NT2/D1 (cell line): ENCODE results near the gene CHTF8.
A peak's percentile ranks its signal among the peaks of the same experiment; 100 is the strongest.

Source experiments
- DNase-seq: peaks from one replicate; pipeline ENCODE4 v3.0.0-alpha.2; 2011; ENCODE audit warnings: low read depth, low spot score
- H3K27me3 ChIP-seq: 2 replicates; pipeline ENCODE4 v1.6.0; 2011; ENCODE audit warnings: mild to moderate bottlenecking; ENCODE audit not compliant: insufficient read length, insufficient read depth
- H3K36me3 ChIP-seq: 2 replicates; pipeline ENCODE4 v1.6.1; 2011; ENCODE audit warnings: mild to moderate bottlenecking, low read length, mixed read lengths; ENCODE audit not compliant: insufficient read depth, insufficient read length
- H3K4me1 ChIP-seq: 2 replicates; pipeline ENCODE4 v1.5.1; 2011; ENCODE audit not compliant: insufficient read depth, insufficient read length
- H3K4me3 ChIP-seq: 2 replicates; pipeline ENCODE4 v1.5.1; 2011; ENCODE audit warnings: low read depth; ENCODE audit not compliant: insufficient read length
- H3K9ac ChIP-seq: 2 replicates; pipeline ENCODE4 v1.6.0; 2011; ENCODE audit warnings: low read depth; ENCODE audit not compliant: insufficient read length
- H3K9me3 ChIP-seq: 2 replicates; pipeline ENCODE4 v1.5.1; 2011; ENCODE audit warnings: mild to moderate bottlenecking, low read length; ENCODE audit not compliant: insufficient read depth
- SUZ12 ChIP-seq: IDR thresholded peaks from 2 replicates; pipeline ENCODE4 v1.6.1; 2011; ENCODE audit not compliant: insufficient read length, insufficient read depth; ENCODE audit errors: extremely low read depth
- YY1 ChIP-seq: IDR thresholded peaks from 2 replicates; pipeline ENCODE4 v1.6.1; 2011; ENCODE audit not compliant: insufficient read length, insufficient read depth
- ZNF274 ChIP-seq: IDR thresholded peaks from 2 replicates; pipeline ENCODE4 v1.6.1; 2011; ENCODE audit warnings: mild to moderate bottlenecking, low read depth, low read length

The CHTF8 gene

GRCh38 chr16:69085032-69085695 lies 47.2 kb downstream of the CHTF8 start:
- TF ChIP-seq SUZ12 = no peak
- no peak for TF ChIP-seq YY1
- TF ChIP-seq ZNF274 = no peak
- H3K9me3 ChIP-seq = no peaks in the 10 kb centered on the region

GRCh38 chr16:69084289-69084688 lies 48.1 kb downstream of the CHTF8 start:
- H3K4me3 ChIP-seq = no peak overlapping the region
- H3K27me3 ChIP-seq = no peaks in the 10 kb centered on the region
- H3K9ac ChIP-seq = no peak overlapping the region
- H3K9me3 ChIP-seq = no peaks in the 10 kb centered on the region
- TF ChIP-seq ZNF274 (no peak), YY1 (no peak), SUZ12 (no peak)
- H3K36me3 ChIP-seq = peaks cover 6% of the 10 kb centered on the region
- peaks cover 12% of the 10 kb centered on the region for H3K4me1 ChIP-seq
- no peak for DNase-seq

More at GRCh38 chr16:69085032-69085695, 47.2 kb downstream of the CHTF8 start:
- H3K4me3 ChIP-seq = no peak overlapping the region
- no peak for DNase-seq
- H3K27me3 ChIP-seq = no peaks in the 10 kb centered on the region
- no peak overlapping the region for H3K9ac ChIP-seq
- peaks cover 6% of the 10 kb centered on the region for H3K36me3 ChIP-seq
- H3K4me1 ChIP-seq = peaks cover 20% of the 10 kb centered on the region

DNA sequence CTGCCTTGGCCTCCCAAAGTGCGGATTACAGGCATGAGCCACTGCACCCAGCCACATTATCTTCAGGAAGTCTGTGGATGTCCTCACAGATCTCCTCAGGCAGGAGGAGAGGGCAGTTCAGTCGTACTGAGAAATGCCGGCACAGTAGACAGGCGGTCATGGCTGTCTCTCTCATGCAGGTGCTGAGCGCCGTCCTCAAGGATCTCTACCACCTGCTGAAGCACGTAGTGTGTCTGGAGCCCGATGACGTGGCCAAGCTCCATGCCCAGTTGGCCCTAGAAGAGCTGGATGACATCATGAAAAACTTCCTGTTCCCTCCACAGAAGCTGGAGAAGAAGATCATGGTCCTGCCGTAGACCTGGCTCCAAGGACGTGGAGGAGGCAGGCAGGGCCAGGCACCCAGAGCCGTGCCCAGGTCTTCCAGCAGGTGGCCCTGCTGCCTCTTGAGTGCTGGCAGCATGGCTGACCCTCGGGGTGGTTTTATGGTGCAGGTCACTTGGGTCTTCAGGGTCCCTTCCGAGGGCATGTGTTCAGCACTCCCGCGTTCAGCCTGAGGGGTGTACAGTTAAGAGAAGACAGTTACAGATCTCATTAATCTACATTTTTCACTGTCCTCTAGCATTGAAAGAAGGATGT lies 49.0 kb downstream of the CHTF8 start:
- Histone ChIP-seq H3K9me3 (no peaks in the 10 kb centered on the region), H3K4me1 (peaks cover 11% of the 10 kb centered on the region), H3K27me3 (no peaks in the 10 kb centered on the region), H3K9ac (no peak overlapping the region), H3K4me3 (no peak overlapping the region), H3K36me3 (peaks cover 6% of the 10 kb centered on the region)
- no peak for DNase-seq
- TF ChIP-seq ZNF274 (no peak), YY1 (no peak), SUZ12 (no peak)

GRCh38 chr16:69079697-69080096 lies 52.7 kb downstream of the CHTF8 start:
- DNase-seq = no peak
- no peak overlapping the region for H3K4me3 ChIP-seq
- no peaks in the 10 kb centered on the region for H3K9me3 ChIP-seq
- no peaks in the 10 kb centered on the region for H3K27me3 ChIP-seq
- TF ChIP-seq ZNF274 (no peak), YY1 (no peak), SUZ12 (no peak)
- H3K9ac ChIP-seq = no peak overlapping the region
- H3K36me3 ChIP-seq = peaks cover 6% of the 10 kb centered on the region
- H3K4me1 ChIP-seq = peaks cover 11% of the 10 kb centered on the region

DNA sequence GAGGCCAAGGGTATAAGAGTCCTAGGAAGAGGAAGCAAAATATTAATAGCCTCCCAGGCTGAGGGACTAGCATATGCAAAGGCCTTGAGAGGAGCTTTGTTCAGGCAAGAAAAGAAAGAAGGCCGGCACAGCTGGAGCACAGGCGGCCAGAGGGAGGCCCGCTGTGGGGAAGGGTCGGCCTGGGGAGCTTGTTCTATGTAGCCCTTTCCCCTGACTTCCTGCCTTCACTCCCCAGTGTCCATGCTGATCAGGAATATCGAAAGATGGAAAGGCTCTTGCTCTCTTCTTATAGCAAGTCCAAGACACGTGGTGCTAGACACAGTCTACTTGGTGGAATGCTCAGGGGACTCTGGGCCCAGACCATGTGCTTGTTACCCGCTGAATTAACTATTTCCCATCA lies 54.3 kb downstream of the CHTF8 start:
- Histone ChIP-seq H3K9me3 (no peaks in the 10 kb centered on the region), H3K36me3 (no peaks in the 10 kb centered on the region), H3K4me3 (no peak overlapping the region), H3K4me1 (peaks cover 8% of the 10 kb centered on the region), H3K27me3 (no peaks in the 10 kb centered on the region), H3K9ac (no peak overlapping the region)
- TF ChIP-seq YY1 = no peak
- no peak for TF ChIP-seq SUZ12
- DNase-seq = peak; percentile 54

GRCh38 chr16:69077251-69077650 lies 55.1 kb downstream of the CHTF8 start:
- Histone ChIP-seq H3K27me3 (no peaks in the 10 kb centered on the region), H3K4me3 (no peak overlapping the region), H3K36me3 (no peaks in the 10 kb centered on the region), H3K4me1 (peaks cover 9% of the 10 kb centered on the region), H3K9me3 (no peaks in the 10 kb centered on the region), H3K9ac (no peak overlapping the region)
- TF ChIP-seq SUZ12 (no peak), YY1 (no peak), ZNF274 (no peak)
- DNase-seq = no peak

DNA sequence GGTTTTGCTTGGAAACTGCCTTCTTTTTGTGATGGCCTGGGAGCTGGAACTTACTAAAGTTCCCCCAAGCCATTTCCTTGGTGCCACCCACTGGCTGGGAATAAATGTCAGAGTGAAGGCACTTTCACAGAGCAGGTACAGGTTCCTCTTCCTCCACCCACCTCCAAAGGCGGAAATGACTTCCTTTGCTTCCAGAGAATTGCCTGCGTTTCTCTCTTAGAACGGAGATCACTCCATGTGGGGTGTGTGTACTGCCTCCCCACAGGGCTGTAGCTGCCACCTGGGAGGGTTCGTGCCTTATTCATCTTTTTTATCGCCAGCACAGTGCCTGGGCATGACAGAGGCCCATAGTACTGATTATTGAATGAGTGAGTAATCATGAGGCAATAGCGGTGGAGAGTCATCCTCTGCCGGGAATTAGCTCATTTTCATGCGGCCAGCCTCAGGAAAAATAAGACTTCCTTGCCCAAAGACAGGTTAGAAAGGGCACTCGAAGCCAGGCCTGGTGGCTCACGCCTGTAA lies 59.1 kb downstream of the CHTF8 start:
- Histone ChIP-seq H3K9me3 (no peaks in the 10 kb centered on the region), H3K36me3 (no peaks in the 10 kb centered on the region), H3K9ac (peak overlapping the region; percentile 69), H3K4me1 (peaks cover 11% of the 10 kb centered on the region), H3K4me3 (no peak overlapping the region), H3K27me3 (no peaks in the 10 kb centered on the region)
- DNase-seq = no peak
- no peak for TF ChIP-seq ZNF274
- no peak for TF ChIP-seq SUZ12
